ENCODE measurements around the gene AOC2. TPM values are rescaled to one million over a fixed set of nuclear protein-coding genes. Genes with fewer than 3 reads are reported as not detected.

AOC2 gene
- polyA plus RNA-seq, 2 of the 4 experiments (the other 2 are of a cell fraction): 1.7 to 2.7 TPM

GRCh38 chr17:42845918-42846593 is 1.7 kb downstream of the AOC2 start:
- TF ChIP-seq MAX (IDR thresholded peaks at IDR 0.05): no peak
- no peak for TF ChIP-seq ZSCAN20 (CRISPR knock-in tag; IDR thresholded peaks at IDR 0.05)
- TF ChIP-seq POLR2AphosphoS2 (conservative IDR thresholded peaks at IDR 0.05; ENCODE audit: low read length): no peak; the same call in 1 of the 2 replicates
- TF ChIP-seq ZFP36 (IDR thresholded peaks at IDR 0.05; ENCODE audit: borderline replicate concordance, partially characterized antibody): no peak
- TF ChIP-seq SMC3 (IDR thresholded peaks at IDR 0.05): no peak
- no peak for TF ChIP-seq RNF2 (IDR thresholded peaks at IDR 0.05; ENCODE audit: borderline replicate concordance, low read depth)
- no peak for TF ChIP-seq EHF (CRISPR knock-in tag; IDR thresholded peaks at IDR 0.05)
- Histone ChIP-seq H3K9me3 (no peaks in the 10 kb centered on the region), H3K4me3 (no peak overlapping the region), H3K4me2 (no peak overlapping the region), H3K27ac (0 out of 6 replicates have a peak overlapping the region, but pooled peaks of 1 of the 2 experiments have one; percentile 2), H3K4me1 (no peaks in the 10 kb centered on the region)
- ChIA-PET CTCF (interaction anchor here (0.9 to 20.4 kb wide), 13 partner anchors 8 to 151 kb away, joined by 3 to 372 read pairs (median 33); partner anchors contain the start of genes BECN1, PSME3 and RPL27), POLR2A (interaction anchor here (0.7 to 1.0 kb wide), 2 partner anchors 22 to 176 kb away, joined by 3 to 12 read pairs; partner anchors contain the start of genes BECN1 and VAT1)
- no peak for ATAC-seq
- 91% methylated on average over 6 of the region's 7 CpGs for WGBS (ENCODE audit: missing lambda C conversion rate)
- DNase-seq (ENCODE audit: low read depth in 1 of 2, low spot score in 1 of 2): no peak
- FAIRE-seq: no peak

- WGBS (ENCODE audit: missing lambda C conversion rate): 72% methylated on average over 9 of the region's 9 CpGs
- peak overlapping the region in 1 of 2 experiments; percentile 2; a peak in 1 of 6 replicates for H3K27ac ChIP-seq
- CTCF ChIA-PET: interaction anchor here (0.7 to 20.4 kb wide), 10 partner anchors 7 to 151 kb away, joined by 3 to 372 read pairs (median 46); partner anchors contain the start of genes BECN1 and RPL27
These were observed 2.4 kb downstream of the AOC2 start for GRCh38 chr17:42846594-42847280.

GRCh38 chr17:42848093-42848492 is 3.7 kb downstream of the AOC2 start:
- no peak for TF ChIP-seq ZC3H11A (IDR thresholded peaks at IDR 0.05)
- no peak for TF ChIP-seq RCOR1 (IDR thresholded peaks at IDR 0.05; ENCODE audit: low read depth, low read length)
- no peak for TF ChIP-seq CTCF (IDR thresholded peaks at IDR 0.05)
- no peak for TF ChIP-seq JUNB (IDR thresholded peaks at IDR 0.05)
- TF ChIP-seq JUN (IDR thresholded peaks at IDR 0.05): no peak
- no peak for TF ChIP-seq E2F6 (IDR thresholded peaks at IDR 0.05; ENCODE audit: borderline replicate concordance, low read depth)
- no peak for TF ChIP-seq USF2 (IDR thresholded peaks at IDR 0.05)
- TF ChIP-seq ESRRA (IDR thresholded peaks at IDR 0.05; ENCODE audit: borderline replicate concordance, low read length): no peak
- no peak for TF ChIP-seq POLR2AphosphoS2 (conservative IDR thresholded peaks at IDR 0.05; ENCODE audit: low read length)
- TF ChIP-seq PHF8 (IDR thresholded peaks at IDR 0.05; ENCODE audit: borderline replicate concordance, low read depth): no peak
- TF ChIP-seq SREBF2 (IDR thresholded peaks at IDR 0.05): no peak
- no peak for TF ChIP-seq HOXB5 (CRISPR knock-in tag; IDR thresholded peaks at IDR 0.05)
- no peak for TF ChIP-seq TP53 (CRISPR knock-in tag; IDR thresholded peaks at IDR 0.05)
- no peak for TF ChIP-seq HEYL (CRISPR knock-in tag; IDR thresholded peaks at IDR 0.05)
- no peak for TF ChIP-seq HES2 (IDR thresholded peaks at IDR 0.05)
- no peak for TF ChIP-seq MAFK (IDR thresholded peaks at IDR 0.05; ENCODE audit: partially characterized antibody)
- TF ChIP-seq HOXA7 (CRISPR knock-in tag; IDR thresholded peaks at IDR 0.05): no peak
- TF ChIP-seq RARB (CRISPR knock-in tag; IDR thresholded peaks at IDR 0.05): no peak
- TF ChIP-seq NPAS2 (CRISPR knock-in tag; IDR thresholded peaks at IDR 0.05; ENCODE audit: borderline replicate concordance): no peak
- no peak for TF ChIP-seq CHD2 (IDR thresholded peaks at IDR 0.05; ENCODE audit: low read length, partially characterized antibody)
- DNase-seq (ENCODE audit: low read depth in 1 of 2, low spot score in 1 of 2) (no peak), ATAC-seq (no peak), FAIRE-seq (no peak)
- ChIA-PET POLR2A (interaction anchor here (1.2 to 1.5 kb wide), 2 partner anchors 81 to 150 kb away, joined by 5 to 8 read pairs; partner anchors contain the start of gene RPL27), CTCF (interaction anchor here (0.9 to 20.4 kb wide), 6 partner anchors 9 to 189 kb away, joined by 3 to 372 read pairs (median 4); partner anchors contain the start of gene TUBG2)
- WGBS (ENCODE audit: missing lambda C conversion rate): 90% methylated on average over 3 of the region's 3 CpGs
- Histone ChIP-seq H3K4me3 (no peak overlapping the region), H3K9me3 (no peaks in the 10 kb centered on the region), H3K27ac (no peak overlapping the region), H3K4me1 (no peaks in the 10 kb centered on the region), H3K4me2 (no peak overlapping the region)

More at GRCh38 chr17:42846594-42847280, 2.4 kb downstream of the AOC2 start:
- no peaks in the 10 kb centered on the region for H3K4me1 ChIP-seq
- peak in 1 of 2 experiments; percentile 36 for DNase-seq (ENCODE audit: low read depth in 1 of 2, low spot score in 1 of 2)
- POLR2A ChIA-PET: no interaction called here
- TF ChIP-seq ZFP36 (IDR thresholded peaks at IDR 0.05; ENCODE audit: borderline replicate concordance, partially characterized antibody) (no peak), JUN (IDR thresholded peaks at IDR 0.05) (0 out of 5 replicates have a peak, but pooled peaks of 1 of the 2 experiments have one; percentile 36)
- no peak overlapping the region for H3K4me3 ChIP-seq
- no peaks in the 10 kb centered on the region for H3K9me3 ChIP-seq
- no peak for FAIRE-seq
- no peak overlapping the region for H3K4me2 ChIP-seq
- peak; percentile 22 to 27; a peak in 2 of 6 replicates for ATAC-seq
